ENCODE results near the gene MRPS24.
"Not testable (repeated sequence)": the region's sequence is repeated elsewhere in the genome, so short reads cannot be mapped to it uniquely, and the experiment has no call there.

Gene MRPS24

GRCh38 chr7:43869006-43869866 is at the start of gene MRPS24:
Gene MRPS24 (minus strand): TSS chr7:43869517. CDS start chr7:43869495, 22 bp downstream.
- DNase-seq = peak; percentile 95

- no peak for DNase-seq
Measured at GRCh38 chr7:43915907-43916306, 46.6 kb upstream of the MRPS24 start.

DNA sequence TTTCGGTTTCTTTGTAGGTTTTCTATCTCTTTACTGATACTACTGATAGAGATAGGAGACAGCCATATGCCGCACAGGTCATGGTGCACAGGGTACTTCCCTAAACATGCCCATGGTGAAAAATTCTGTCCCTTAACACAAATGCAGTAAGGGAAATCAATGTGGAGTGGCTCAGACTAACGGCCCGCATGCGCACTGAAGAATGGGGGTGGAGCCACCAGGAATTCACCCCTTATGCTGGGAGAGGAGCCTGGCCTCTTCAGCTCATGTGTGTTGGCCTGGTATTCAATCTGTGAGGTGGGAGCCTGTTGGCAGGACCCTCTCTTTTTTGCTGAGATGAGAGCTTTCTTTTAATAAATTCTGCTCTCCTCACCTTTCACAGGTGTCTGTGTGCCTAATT is 45.5 kb upstream of the MRPS24 start:
- DNase-seq = no peak

- peak; percentile 53 for DNase-seq
Measured at GRCh38 chr7:43906331-43907010, 37.2 kb upstream of the MRPS24 start, which contains the start of gene URGCP. Gene URGCP (minus strand): TSS chr7:43906596. CDS start chr7:43906575, 21 bp downstream.

- DNase-seq = peak; percentile 14
Measured at GRCh38 chr7:43905956-43906330, 36.6 kb upstream of the MRPS24 start.

- DNase-seq = no peak
Measured at GRCh38 chr7:43905209-43905946, 36.1 kb upstream of the MRPS24 start.

DNA sequence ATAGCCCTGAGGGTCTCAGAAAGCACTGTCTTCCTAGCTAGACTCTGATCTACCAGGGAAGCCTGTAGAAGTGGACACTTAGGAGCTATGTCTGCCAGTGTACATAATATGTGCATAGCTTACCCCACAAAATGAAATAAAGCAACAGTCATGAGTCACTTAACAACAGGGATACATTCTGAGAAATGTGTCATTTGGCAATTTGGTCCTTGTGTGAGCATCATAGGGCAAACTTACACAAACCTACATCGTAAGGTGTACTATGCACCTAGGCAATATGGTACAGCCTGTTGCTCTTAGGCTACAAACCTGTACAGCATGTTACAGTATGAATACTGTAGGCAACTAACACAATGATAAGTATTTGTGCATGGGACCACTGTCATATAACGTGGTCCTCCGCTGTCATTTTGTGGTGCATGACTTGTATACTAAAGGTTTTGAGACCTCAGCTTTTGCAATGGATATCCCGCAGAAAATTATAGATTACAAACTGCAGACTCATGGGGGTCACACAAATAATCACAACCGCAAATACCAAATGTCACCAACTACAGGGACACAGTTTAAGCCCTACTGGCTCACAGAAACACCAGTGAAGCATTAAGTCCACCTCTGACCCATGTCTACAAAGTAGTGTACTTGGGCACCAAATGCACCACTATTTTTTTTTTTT is 35.4 kb upstream of the MRPS24 start:
- DNase-seq = no peak

- DNase-seq = no peak
Measured at GRCh38 chr7:43902542-43903054, 33.3 kb upstream of the MRPS24 start.

DNA sequence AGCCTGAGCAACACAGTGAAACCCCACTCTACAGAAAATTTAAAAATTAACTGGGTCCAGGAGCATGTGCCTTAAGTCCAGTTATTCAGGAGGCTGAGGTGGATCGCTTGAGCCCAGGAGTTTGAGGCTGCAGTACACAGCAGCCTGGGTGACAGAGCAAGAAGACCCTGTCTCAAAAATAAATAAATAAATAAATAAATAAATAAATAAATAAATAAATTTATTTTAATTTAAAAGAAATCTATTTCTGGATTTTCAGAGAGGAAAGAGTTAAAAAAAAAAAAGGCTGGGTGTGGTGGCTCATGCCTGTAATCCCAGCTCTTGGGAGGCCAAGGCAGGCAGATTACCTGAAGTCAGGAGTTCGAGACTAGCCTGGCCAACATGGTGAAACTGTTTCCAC is 29.3 kb upstream of the MRPS24 start:
- not testable (repeated sequence) for DNase-seq

DNA sequence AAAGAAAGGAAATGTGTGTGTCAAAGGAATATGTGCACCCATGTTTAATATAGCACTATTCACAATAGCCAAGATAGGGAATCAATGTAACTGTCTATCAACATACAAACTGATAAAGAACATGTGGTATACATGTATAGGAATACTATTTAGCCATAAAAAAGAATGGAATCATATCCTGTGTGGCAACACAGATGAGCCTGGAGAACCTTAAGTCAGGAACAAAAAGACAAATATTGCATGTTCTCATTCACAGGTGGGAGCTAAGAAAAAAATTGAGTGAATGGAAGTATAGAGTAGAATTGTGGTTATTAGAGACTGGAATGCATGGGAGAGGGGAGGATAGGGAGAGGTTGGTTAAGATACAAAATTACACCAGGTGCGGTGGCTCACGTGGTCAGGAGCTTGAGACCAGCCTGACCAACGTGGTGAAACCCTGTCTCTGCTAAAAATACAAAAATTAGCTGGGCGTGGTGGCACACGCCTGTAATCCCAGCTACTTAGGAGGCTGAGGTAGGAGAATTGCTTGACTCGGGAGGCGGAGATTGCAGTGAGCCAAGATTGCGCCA is 26.6 kb upstream of the MRPS24 start:
- DNase-seq = no peak

DNA sequence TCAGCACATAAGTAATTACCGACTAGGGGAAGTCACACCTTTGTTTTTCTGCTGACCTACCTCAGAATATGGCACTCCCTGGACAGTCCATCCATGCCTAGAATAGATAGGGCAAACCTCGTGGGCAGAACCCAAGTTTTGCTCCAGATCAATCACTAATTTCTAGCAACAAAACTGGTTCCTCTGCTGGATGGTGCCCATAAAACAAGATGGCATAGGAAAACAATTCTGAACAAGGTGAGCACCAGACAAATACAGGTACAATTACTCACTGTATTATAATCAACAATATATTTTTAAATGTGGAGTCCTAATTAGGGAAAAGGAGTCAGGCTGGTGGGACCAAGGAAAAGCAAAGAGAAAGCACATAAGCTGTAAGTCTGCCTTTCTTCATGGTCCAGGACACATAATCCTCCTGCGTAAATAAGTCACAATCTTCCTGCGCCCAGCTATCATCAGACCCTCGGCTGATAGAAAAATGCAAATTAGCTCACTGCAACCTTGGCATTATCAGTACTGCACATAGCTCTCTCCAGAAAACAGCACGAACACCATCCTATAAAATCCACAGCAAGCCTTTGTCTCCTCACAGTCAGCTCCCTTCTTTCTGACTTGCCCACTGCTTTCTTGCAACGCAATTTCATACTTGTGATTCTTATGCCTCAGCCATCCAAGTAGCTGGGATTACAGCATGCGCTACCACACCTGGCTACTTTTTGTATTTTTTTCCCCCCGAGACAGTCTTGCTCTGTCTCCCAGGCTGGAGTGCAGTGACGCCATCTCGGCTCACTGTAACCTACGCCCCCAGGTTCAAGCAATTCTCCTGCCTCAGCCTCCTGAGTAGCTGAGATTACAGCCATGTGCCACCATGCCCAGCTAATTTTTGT is 22.0 kb upstream of the MRPS24 start:
- no peak for DNase-seq

- no peak for DNase-seq
Measured at GRCh38 chr7:43890468-43890867, 21.2 kb upstream of the MRPS24 start.

DNA sequence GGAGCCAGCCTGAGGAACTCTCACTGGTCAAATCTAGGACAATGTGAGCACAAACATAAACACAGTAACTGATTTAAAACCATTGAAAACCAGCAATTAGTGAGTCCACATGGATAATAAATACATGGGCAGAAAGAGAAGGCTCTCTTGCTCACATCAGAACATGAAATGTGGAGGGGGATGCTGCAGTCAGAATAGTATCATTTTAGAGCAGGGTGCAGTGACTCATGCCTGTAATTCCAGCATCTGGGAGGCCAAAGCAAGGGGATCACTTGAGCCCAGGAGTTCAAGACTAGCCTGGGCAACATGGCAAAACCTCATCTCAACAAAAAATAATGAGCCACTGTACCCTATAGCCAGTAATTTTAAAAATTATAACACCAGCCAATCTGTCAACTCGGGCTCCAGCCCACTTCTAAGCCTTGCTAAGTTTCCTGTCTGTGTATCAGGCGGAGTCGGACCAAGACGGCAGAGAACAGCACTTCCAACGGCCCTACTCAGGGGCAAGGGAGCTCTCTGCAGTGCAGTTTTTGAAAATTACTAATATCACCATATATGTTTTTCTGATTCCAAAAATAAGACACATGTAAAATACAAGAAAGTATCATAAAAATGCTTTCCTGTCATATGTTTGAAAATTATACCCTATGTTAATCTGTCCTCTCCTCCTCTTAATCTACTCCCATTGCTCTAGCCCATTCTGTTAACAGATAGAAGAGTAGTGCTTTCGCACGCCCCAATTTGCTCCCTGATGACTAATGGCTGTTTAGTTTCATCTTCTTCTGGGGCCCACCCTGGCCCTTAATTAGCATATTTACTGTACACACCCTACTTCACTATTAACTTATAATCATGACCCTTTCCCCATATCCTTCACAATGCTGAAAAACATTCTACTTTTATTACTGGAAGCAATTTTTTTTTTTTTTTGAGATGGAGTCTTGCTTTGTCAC is 20.0 kb upstream of the MRPS24 start:
- no peak for DNase-seq

GRCh38 chr7:43884617-43885016 is 15.3 kb upstream of the MRPS24 start:
- DNase-seq = no peak

- no peak for DNase-seq
Measured at GRCh38 chr7:43884209-43884608, 14.9 kb upstream of the MRPS24 start.

DNA sequence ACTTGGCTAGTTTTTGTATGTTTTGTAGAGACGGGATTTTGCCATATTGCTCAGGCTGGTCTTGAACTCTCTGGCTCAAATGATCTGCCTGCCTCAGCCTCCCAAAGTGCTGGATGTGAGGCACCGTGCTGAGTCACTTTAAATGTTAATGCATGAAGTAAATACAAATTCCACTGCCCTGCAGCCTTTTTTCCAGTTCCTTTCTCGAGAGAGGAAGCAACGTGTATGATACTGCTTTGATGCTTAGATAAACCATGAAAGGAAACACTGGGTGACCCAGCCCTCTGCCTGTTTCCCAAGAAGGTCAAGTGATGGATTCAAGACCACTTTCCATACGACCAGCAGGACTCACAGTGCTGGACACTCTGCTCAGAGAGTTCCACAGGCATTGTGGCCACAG is 11.3 kb upstream of the MRPS24 start:
- DNase-seq = no peak

GRCh38 chr7:43879477-43879876 is 10.2 kb upstream of the MRPS24 start:
- DNase-seq = no peak

- no peak for DNase-seq
Measured at GRCh38 chr7:43878867-43879266, 9.6 kb upstream of the MRPS24 start.

DNA sequence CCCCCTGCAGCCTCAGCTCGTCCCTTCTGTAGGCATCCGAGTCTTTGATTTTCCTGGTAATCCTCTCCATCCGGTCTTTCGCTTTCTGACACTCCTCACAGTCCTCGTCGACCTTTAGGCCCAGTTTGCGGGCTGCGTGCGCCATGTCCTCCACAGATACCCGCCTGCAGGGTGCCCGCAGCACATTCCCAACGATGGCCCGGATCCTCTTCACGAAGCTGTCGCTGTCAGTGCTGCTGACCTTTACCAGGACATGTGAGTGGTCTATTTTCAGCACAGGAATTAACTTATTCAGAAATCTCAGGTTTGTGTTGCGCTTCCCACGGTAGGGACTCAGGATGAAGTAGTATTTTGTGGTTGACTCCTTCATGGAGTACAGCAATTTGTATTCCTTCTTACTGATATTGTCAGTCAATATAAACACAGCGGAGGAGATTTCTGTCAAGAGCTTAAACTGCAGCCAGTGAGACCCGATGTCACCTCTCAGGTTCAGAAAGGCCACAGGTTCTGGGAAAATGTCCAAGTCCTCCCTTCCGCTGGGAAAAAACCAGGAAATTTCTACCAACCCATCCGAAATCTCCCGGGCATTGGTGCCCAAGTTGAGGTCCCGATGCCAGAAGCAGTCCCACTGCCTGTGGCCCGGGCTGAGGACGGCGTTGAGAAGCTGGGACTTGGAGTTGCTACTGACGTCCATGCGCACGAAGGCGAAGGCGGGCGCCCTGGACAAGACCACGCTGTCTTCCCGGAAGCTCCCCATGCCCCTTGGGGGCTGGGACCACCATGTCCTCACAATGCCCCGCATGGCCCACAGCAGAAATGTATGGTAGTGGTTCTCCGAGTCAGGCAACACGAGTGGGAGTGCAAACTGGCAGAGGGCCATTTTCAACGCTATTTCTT is 8.9 kb upstream of the MRPS24 start:
- no peak for DNase-seq

All from CD4-positive, alpha-beta T cell treated with Interleukin-17A for 1 hour (primary cell).